DND-41 (cell line): ENCODE data around the gene RBMS3.

ENCODE experiments used
- ATAC-seq: fragments of 200-7000 bp; cut with Tn5 transposase; 3 replicates; pipeline ENCODE4 v1.9.1; 2021; ENCODE audit warnings: low read depth; ENCODE audit not compliant: insufficient read depth
- DNase-seq: peaks from one replicate; pipeline ENCODE4 v3.0.0-alpha.2; 2020
- H2AFZ ChIP-seq: 2 replicates; pipeline ENCODE4 v1.6.0; 2012; ENCODE audit warnings: low read depth, low read length
- H3K27ac ChIP-seq: 2 replicates; pipeline ENCODE4 v1.5.1; 2012; ENCODE audit warnings: low read length, inconsistent platforms
- H3K27me3 ChIP-seq: fragments of 200-600 bp; sonication (generic); 2 replicates; pipeline ENCODE4 v1.6.0; 2012; ENCODE audit warnings: low read length, mild to moderate bottlenecking, inconsistent platforms; ENCODE audit not compliant: insufficient read depth, poor library complexity
- H3K36me3 ChIP-seq: 2 replicates; pipeline ENCODE4 v1.5.1; 2012; ENCODE audit warnings: low read length, inconsistent platforms; ENCODE audit not compliant: insufficient read depth
- H3K4me1 ChIP-seq: 2 replicates; pipeline ENCODE4 v1.5.1; 2012; ENCODE audit warnings: mild to moderate bottlenecking, low read length; ENCODE audit not compliant: insufficient read depth
- H3K4me2 ChIP-seq: 2 replicates; pipeline ENCODE4 v1.6.0; 2012; ENCODE audit warnings: mild to moderate bottlenecking, moderate library complexity, low read length, inconsistent platforms; ENCODE audit not compliant: insufficient read depth
- H3K4me3 ChIP-seq, 2 experiments: fragments of 200-600 bp in 1 of 2; shearing (Covaris generic) in 1 of 2; 2 replicates each; pipeline ENCODE4 v1.5.1; 2012 to 2016; ENCODE audit warnings: inconsistent platforms in 2 of 2, low read length in 2 of 2, mild to moderate bottlenecking in 2 of 2, low read depth in 1 of 2, moderate library complexity in 1 of 2
- H3K79me2 ChIP-seq: 2 replicates; pipeline ENCODE4 v1.6.0; 2012; ENCODE audit warnings: low read length, inconsistent platforms; ENCODE audit not compliant: insufficient read depth
- H3K9ac ChIP-seq: 2 replicates; pipeline ENCODE4 v1.6.0; 2012; ENCODE audit warnings: low read depth, mild to moderate bottlenecking, inconsistent platforms, low read length, moderate library complexity
- H3K9me3 ChIP-seq: 2 replicates; pipeline ENCODE4 v1.5.1; 2012; ENCODE audit warnings: low read length, moderate library complexity, mild to moderate bottlenecking, inconsistent platforms; ENCODE audit not compliant: insufficient read depth, severe bottlenecking
- H4K20me1 ChIP-seq: 2 replicates; pipeline ENCODE4 v1.6.0; 2012; ENCODE audit warnings: low read length; ENCODE audit not compliant: insufficient read depth
- CTCF ChIP-seq: IDR thresholded peaks from 2 replicates; pipeline ENCODE4 v1.5.1; 2012; ENCODE audit warnings: borderline replicate concordance, low read length, moderate library complexity, mild to moderate bottlenecking; ENCODE audit not compliant: poor library complexity, severe bottlenecking; ENCODE audit errors: extremely low read depth
- EZH2 ChIP-seq: IDR thresholded peaks from 3 replicates; pipeline ENCODE4 v1.6.1; 2012; ENCODE audit warnings: borderline replicate concordance, low read depth, mild to moderate bottlenecking, moderate library complexity, low read length, inconsistent platforms; ENCODE audit not compliant: severe bottlenecking

Gene RBMS3

GRCh38 chr3:29255854-29256696 lies 24.8 kb upstream of the RBMS3 start:
- DNase-seq (no peak), ATAC-seq (peak; percentile 54; the same call in 2 of the 3 replicates)
- no peak overlapping the region for H3K4me2 ChIP-seq

GRCh38 chr3:29258161-29258560 lies 22.7 kb upstream of the RBMS3 start:
- ATAC-seq (no peak), DNase-seq (no peak)
- H3K27ac ChIP-seq, result no peak overlapping the region
- no peak overlapping the region for H2AFZ ChIP-seq
- H3K4me2 ChIP-seq, result no peak overlapping the region
- H3K9me3 ChIP-seq, result no peaks in the 10 kb centered on the region
- TF ChIP-seq CTCF (no peak), EZH2 (no peak)
- H3K36me3 ChIP-seq, result no peaks in the 10 kb centered on the region
- H3K27me3 ChIP-seq, result no peaks in the 10 kb centered on the region
- H3K79me2 ChIP-seq, result no peaks in the 10 kb centered on the region
- no peak overlapping the region for H3K4me3 ChIP-seq
- H3K9ac ChIP-seq, result no peak overlapping the region
- H3K4me1 ChIP-seq, result peaks cover 14% of the 10 kb centered on the region
- H4K20me1 ChIP-seq, result no peaks in the 10 kb centered on the region

More at GRCh38 chr3:29255854-29256696, 24.8 kb upstream of the RBMS3 start:
- Histone ChIP-seq H4K20me1 (no peaks in the 10 kb centered on the region), H2AFZ (no peak overlapping the region), H3K27ac (no peak overlapping the region), H3K27me3 (no peaks in the 10 kb centered on the region), H3K79me2 (no peaks in the 10 kb centered on the region), H3K36me3 (no peaks in the 10 kb centered on the region), H3K4me3 (no peak overlapping the region), H3K4me1 (peaks cover 14% of the 10 kb centered on the region), H3K9me3 (no peaks in the 10 kb centered on the region), H3K9ac (no peak overlapping the region)
- no peak for TF ChIP-seq EZH2
- TF ChIP-seq CTCF, result no peak

GRCh38 chr3:29261119-29261518 lies 19.8 kb upstream of the RBMS3 start:
- DNase-seq (no peak), ATAC-seq (no peak)
- Histone ChIP-seq H3K9me3 (no peaks in the 10 kb centered on the region), H4K20me1 (no peaks in the 10 kb centered on the region), H3K36me3 (no peaks in the 10 kb centered on the region), H2AFZ (no peak overlapping the region), H3K27me3 (no peaks in the 10 kb centered on the region), H3K4me2 (no peak overlapping the region), H3K4me1 (peaks cover 7% of the 10 kb centered on the region), H3K9ac (no peak overlapping the region), H3K79me2 (no peaks in the 10 kb centered on the region), H3K4me3 (no peak overlapping the region), H3K27ac (no peak overlapping the region)
- TF ChIP-seq CTCF, result no peak
- TF ChIP-seq EZH2, result no peak
